SKM-1 treated with dmso at 0.1 percent for 144 hours (cell line): ENCODE measurements around the gene CCDC106.

Source experiments
- DNase-seq: peaks from one replicate; lab custom pipeline; 2025; ENCODE audit not compliant: unreplicated experiment; lab: John Stamatoyannopoulos, UW

CCDC106 gene

DNA sequence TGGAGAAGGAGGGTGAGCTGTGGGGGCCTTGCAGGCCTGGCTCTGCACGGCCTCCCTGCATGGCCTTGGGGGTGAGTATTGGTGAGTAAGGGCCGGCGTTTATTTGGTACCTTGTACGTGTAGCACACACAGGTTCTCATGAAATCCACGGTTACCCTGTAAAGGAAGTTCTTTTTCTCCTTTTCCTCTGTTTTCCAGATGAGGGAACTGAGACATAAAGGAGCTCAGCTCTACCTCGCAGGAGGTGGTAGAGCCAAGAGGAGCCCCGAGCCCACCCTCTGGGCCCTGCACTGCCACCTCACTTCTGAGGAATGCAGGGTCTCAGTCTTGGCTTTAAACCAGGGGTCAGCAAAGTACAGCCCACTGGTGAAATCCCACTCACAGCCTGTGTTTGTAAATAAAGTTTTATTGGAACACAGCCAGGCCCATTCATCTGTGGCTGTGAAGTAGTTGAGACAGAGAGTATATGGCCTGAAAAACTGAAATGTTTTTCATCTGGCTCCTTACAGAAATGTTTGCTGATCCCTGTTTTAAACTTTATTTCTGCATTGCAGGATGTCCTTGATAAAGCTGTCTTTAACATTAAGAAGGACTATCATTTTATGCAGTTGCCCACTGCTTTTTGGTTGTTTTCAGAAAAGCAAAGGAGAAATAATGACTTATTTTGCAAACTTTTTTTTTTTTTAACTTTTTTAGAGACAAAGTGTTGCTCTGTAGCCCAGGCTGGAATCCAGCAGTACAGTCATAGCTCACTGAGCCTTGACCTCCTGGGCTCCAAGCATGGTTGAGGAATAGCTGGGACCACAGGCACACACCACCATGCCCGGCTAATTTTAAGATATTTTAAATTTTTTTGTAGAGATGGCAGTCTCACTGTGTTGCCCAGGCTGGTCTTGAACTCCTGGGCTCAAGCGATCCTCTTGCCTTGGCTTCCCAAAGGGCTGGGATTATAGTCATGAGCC lies 33.4 kb downstream of the CCDC106 start:
- no peak for DNase-seq

DNA sequence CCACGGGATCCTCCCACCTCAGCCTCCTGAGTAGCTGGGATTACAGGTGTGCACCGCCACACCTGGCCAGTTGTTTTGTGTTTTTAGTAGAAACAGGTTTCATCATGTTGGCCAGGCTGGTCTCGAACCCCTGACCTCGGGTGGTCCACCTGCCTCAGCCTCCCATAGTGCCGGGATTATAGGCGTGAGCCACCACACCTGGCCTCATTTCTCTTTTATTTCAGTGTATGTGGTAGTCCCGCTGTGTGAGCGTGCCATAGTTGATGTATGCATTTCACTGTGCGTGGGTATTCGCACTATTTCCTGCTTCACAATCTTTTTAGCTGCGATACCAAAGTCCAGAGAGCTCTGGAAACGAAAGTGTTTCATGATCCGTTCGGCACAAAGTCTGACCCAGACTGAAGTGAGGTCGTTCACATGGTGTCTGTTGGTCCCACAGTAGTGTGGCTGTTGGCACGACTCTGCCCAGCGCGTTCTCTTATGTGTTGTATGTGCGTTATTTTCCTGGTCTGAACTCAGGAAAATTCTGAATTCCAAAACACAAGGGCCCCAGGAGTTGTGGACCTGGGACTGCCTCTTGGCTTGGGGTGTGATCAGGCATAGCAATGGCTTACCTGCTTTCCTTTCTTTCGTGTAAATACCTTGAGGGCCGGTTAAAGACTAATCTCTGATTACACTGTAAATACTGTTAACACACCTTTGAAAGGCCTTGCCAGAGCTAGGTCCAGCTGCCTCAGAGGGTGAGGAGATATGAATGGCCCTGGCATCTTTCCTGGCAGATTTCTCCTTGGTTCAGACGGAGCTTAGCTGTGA lies 35.6 kb downstream of the CCDC106 start:
- no peak for DNase-seq

- DNase-seq, result no peak
These were observed 37.1 kb downstream of the CCDC106 start for GRCh38 chr19:55684946-55685681.

DNA sequence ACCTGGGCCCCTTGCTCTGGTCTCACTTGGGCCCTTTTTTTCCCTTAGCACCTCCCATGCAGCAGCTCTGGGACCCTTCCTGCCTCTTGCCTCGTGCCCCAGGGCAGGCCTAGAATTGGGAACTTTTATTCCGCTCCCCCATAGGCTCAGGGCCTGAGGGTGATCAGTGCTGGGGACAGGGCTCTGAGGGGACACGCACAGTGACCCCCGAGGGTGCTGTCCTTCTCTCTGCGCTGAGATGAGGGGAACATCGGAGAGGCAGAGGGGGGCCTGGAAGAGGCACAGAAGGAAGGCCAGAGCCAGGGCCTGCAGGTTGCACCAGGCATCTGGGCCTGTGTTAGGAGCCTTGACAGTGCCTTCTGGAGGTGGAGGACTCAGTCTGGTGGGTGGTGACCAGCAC lies 37.8 kb downstream of the CCDC106 start:
- no peak for DNase-seq

DNA sequence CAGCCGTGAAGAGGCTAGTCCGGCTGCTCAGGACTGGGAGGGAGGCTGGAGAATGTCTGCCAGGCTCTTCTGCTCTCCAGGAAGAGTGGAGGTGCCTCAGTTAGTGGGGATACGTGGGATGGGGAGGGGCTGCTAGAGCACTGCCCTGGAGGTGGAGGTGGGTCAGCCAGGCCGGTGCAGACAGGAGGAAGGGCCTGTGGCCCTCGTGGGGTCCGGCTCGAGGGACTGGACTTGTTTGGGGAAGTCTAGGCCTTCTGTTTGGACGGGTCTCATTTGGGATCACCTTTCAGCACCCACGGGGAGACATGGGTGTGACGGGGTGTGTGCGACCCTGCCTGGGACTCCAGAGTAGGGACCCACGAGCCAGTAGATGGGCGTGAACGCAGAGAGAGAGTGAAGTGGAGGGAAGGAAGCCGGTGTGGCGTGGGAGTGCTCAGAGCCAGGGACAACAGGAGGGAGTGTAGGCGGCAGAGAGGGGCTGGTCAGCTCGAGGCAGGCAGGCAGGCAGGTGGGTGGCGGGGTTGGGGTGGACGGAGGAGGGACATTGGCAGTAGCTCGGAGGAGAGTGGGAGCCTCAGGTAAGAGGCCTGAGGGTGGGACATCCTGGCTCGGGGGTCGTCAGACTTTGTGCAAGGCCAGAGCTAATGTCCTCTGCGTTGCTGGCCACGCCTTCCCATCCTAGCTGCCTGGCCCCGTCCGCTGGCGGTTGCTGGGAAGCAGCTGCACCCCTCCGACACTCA lies 38.5 kb downstream of the CCDC106 start:
- DNase-seq, result no peak

DNA sequence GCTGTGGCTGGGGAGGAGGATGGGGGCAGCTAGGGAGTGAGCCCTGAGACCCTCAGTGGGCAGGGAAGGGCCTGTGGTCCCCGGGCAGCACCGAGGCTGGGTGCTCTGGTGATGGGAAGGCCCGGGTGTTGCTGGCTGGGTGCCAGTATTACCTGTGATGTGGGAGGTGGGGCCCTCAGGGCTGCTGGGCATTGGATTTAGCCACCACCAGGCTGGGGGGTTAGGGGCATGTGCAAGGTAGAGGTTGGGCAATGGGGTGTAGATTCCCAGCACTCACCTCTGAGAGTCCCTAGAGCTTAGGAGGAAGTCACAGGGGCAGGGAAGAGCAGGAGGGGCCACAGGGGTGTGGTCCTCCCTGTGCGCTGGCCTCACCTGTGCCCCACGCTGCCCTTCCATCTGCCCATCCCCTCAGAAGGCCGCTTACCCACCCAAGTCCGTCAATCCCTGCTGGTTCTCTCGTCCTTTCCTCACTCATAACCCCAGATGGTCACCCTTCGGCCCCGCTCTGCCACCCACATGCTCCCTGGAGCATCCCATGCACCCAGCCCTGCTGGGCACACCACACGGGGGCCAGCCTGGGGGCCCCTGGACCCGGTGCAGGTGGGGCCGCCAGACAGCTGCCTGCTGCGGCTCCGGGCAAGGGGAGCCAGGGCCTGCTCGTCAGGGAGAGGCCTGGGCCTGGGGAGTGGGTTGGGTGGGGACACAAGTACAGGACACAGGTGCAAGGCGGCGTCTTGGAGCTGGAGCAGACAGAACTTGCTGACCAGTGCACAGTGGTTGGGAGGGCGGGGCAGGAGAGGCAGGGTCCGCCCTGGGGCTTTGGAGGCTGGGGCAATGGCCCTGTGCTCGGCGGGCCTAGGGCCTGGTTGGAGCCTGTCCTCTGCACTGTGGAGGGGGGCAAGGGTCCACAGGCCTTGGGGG lies 39.5 kb downstream of the CCDC106 start:
- no peak for DNase-seq

- no peak for DNase-seq
These were observed 40.6 kb downstream of the CCDC106 start for GRCh38 chr19:55688422-55689218.

DNA sequence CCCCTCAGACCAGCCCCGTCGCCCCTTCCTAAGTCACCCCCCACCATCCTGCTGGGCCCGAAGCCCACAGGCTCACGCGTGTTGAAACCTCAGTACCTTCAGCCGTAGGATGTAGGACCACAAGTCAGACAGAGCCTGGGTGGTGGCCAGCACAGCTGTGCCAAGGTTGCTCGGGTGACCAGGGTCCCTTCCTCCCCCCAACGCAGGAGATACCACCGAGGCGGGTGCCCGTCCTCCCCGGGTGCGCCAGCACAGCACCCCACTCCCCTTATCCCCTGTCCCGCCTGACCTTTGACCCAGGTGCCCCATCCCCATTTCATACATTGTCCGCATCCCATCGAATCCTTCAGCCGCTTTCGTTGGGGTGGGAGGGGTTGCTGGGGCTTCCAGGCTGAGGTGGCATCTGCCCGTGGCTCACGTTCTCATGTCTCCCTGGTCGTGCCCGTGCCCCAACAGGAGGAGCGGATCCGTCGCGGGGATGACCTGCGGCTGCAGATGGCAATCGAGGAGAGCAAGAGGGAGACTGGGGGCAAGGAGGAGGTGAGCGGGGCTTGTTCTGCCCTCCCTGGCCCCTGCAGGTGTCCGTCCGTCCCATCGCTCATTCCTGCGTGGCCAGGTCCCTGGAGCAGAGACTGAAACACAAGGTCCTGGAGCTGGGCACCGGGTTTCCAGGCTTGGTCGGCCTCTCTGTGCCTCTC lies 41.5 kb downstream of the CCDC106 start:
- DNase-seq, result no peak

DNA sequence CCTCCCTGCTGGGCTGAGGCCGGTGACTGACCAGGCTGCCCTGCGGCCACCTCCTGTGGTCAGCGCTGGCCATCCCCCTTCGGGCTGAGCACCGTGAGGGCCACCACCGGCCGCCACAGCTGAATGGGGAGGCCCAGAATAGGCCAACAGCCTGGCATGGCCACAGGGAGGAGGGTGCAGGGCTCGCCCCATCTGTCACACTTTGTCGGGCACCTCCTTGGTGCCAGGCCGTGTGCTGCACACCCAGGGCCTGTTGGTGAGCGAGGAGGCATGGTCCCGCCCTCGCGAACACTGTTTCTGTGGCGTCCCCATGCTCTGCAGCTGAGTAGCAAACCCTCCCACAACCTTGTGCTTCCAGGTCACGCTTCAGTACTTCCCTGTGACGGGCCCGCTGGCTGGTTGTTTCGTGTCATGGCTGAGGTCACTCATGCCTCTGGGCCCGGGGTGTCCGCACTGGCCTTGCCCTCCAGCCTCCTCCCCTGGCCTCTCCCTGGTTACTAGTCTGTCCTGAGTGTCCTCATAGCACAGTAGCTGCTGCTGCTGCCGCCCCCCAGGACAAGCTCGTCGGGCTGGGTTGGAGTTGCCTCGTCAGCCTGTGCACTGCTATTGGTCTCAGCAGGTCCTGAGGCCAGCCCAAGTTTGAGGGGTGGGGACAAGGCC lies 42.2 kb downstream of the CCDC106 start:
- DNase-seq, result no peak

DNA sequence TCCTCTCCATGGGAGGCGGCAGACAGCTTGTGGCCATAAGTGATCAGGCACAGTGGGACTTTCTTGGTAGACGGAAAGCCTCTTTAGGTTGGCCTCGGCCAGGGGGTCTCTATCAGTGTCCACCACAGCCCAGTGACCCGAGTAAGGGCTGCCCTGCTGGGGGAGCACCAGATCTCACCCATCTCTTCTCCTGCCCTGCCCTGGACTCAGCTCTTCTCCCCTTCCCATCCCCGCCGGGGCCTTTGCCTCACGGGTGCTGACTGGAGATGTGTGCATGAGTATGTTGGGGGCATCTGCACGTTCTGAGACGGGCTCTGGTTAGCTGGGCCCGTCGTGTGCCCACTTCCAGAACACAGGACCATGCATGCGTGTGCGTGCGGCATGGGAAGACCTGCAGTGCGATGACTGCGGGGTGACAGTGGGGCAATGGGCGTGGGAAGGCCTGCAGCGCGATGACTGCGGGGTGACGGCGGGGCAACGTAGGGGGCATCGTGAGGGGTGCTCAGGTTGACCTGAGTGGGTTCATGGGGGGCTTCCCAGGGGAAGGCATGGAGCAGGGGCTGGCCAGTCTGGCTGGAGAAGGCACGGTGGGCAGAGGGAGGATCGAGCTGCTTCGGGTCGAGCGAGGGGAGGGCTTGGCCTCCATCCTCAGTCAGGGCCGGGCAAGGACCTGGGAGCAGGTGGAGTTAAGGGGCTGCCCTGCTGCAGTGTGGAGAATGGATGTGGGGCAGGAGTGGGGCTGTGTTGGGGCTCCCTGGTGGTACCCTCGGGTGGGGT lies 42.9 kb downstream of the CCDC106 start:
- DNase-seq, result no peak

GRCh38 chr19:55691561-55692481 lies 43.8 kb downstream of the CCDC106 start:
- no peak for DNase-seq

- DNase-seq, result no peak
These were observed 44.7 kb downstream of the CCDC106 start for GRCh38 chr19:55692681-55693081.

DNA sequence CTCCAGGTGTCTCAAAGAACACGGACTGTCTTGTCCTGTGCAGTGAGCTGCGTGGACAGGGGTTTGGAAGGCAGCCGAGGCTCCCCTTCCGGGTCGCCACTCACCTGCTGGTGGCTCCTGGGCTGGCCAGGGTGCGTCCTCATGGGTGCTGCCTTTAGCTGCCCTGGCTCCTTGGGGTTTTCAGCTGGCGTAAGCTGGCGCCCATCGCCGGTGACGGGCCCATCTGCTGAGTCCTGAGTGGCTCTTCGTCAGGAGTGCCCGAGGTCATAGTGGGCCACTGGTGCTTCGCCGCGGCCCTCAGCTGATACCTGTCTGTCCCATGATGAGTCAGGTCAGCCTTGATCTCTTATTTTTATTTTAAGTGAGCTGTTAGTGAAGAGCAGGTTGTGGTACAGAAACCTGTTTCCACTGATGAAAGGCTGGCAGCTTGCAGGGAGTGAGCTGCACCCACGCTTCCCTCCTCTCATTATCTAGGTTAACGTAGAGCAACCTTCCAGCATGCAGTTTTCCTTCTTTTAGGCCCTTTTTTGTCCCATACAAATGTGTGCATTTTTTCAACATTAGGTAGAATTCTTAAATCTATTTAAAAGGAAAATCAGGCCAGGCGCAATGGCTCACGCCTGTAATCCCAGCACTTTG lies 45.4 kb downstream of the CCDC106 start:
- no peak for DNase-seq

DNA sequence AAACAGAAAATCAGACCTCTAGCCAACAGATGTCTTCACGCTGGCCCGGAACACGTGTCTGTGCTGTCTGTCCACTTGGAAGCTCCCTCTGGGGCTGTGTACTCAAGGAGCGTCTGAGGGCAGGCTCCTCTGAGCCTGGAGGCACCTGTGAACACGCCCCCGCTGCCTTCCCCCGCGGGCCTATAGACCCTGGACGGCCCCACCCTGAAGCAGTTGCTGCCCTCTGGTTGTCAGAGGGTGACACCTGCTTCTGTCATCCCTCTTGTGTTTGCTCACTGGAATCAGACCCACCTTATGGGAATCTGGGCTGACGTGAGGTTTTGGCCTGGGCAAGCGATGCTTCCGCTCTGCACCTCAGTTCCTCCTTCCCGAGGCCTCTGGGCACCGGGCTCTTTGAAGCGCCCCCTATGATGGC lies 46.2 kb downstream of the CCDC106 start:
- DNase-seq, result no peak
